HG02970 (cell line): Measurements from ENCODE around the gene ESPN.
"Not testable (repeated sequence)": the region's sequence is repeated elsewhere in the genome, so short reads cannot be mapped to it uniquely, and the experiment has no call there.

Experiments used
- ATAC-seq: cut with Tn5 transposase; IDR thresholded peaks from one replicate; pipeline ENCODE4 v1.9.1; 2021; ENCODE audit warnings: mild to moderate bottlenecking, moderate library complexity, moderate number of reproducible peaks; ENCODE audit not compliant: unreplicated experiment, low FRiP score

ESPN gene

DNA sequence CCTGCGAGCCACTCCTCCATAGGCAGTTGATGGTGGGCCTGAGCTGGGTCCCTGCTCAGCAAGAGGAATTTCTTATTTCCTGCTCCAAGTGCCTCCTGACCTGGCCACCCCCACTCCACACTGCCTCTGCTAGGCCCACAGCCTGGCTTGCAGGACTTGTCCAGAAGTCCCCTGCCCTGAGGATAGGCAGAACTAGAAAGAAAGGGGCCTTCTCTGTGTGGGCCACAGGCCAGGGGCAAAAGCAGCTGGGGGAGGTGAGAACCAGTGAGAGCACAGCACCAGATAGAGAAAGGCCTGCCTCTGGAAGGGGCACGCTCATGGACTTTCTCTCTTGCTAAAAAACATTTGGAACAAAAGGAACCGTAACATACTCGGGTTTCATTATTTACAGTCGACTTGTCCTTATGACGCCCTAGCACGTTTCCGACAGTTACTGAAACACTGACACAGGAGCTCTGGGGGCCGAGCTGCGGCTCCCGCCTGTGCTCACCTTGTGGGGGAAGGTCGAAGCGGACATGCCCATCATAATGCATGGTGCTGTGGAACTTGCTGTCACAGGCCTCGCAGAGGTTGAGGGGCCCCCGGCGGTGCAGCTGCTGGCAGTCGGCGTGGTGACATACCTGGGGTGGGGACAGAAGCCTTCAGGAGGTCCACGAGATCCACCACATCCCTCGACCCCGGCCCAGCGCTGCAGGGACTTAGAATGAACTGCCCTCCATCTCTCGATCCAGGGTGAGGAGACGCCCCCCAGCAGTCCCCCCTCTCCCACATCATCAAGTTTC lies 52.7 kb downstream of the ESPN start:
- no peak for ATAC-seq

DNA sequence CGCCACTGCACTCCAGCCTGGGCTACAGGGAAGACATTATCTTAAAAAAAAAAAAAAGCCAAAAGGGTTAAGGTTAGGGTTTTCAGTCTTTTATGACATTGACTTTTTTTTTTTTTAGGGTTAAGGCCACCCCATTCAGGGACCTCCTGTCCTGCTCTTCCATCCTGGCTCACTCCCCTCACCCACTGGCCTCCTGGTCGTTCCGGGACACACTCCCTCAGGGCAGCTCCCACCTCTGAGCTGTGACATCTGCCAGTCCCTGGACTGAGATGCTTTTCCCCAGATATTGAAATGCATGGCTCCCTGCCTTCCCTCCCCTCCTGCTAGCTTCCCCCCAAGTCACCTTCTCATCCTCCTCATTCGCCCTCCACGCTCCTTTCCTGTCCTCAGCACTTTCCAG lies 57.2 kb downstream of the ESPN start:
- no peak for ATAC-seq

DNA sequence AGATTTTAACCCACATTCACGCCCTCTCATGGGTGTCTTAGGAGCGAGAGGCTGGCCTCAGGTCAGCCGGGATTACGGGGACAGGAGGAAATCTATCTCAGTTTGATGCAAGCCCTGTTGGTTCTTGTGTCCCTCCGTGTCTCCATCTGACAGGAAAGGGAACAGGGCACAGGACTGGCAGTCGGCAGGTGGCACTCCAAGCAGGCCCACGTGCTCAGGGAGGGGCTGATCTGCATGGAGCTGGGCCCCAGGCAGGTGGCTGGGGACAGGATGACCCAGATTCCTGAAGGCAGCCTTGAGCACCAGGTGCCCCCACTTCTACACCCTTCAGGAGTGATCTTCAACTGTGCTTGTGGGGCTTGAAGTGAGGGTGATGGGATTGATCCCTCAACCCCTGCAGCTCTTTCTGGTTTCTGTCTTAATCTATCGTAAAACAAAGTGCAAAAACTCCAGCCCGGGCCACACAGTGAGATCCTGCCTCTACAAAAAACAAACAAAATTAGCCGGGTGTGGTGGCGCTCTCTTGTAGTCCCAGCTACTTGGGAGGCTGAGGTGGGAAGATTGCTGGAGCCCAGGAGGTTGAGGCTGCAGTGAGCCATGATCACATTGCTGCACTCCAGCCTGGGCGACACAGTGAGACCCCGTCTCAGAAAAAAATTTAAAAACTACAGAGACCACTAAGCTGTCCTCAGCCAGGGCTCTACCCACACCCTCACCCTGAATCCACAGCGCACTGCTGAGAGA lies 58.6 kb downstream of the ESPN start:
- no peak for ATAC-seq

DNA sequence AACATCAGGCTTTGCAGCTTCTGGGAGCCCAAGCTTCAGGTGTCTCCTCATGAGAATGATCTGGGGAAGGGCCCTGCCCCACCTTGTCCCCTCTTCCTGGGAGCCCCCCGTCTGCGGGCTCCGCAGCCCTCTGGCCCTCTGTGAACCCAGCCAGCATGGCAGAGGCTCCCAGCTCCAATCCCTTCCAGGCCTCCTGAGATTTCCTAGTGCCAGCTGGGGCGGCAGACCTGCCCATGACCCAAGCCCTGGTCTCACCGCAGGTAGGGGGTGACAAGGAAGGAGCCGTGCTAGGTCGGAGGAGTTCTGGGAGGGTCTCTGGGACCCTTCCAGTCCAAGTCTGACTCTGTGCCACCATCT lies 59.2 kb downstream of the ESPN start:
- no peak for ATAC-seq

DNA sequence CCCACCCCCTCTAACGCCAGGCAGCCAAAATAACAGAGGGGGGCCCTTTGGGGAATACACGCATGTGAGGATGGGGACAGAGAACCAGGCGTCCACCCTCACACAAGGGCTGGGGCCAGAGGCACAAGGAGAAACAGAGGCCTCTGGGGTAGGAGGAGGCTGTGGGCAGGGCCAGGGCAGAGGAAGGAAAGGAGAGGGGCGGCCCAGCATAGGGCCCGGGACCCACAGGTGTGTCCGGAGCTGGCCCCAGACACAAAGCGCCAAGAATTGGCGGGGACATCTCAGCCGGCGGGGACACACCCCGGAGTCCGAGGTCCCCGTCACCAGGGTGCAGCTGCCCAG lies 60.2 kb downstream of the ESPN start:
- ATAC-seq = no peak

DNA sequence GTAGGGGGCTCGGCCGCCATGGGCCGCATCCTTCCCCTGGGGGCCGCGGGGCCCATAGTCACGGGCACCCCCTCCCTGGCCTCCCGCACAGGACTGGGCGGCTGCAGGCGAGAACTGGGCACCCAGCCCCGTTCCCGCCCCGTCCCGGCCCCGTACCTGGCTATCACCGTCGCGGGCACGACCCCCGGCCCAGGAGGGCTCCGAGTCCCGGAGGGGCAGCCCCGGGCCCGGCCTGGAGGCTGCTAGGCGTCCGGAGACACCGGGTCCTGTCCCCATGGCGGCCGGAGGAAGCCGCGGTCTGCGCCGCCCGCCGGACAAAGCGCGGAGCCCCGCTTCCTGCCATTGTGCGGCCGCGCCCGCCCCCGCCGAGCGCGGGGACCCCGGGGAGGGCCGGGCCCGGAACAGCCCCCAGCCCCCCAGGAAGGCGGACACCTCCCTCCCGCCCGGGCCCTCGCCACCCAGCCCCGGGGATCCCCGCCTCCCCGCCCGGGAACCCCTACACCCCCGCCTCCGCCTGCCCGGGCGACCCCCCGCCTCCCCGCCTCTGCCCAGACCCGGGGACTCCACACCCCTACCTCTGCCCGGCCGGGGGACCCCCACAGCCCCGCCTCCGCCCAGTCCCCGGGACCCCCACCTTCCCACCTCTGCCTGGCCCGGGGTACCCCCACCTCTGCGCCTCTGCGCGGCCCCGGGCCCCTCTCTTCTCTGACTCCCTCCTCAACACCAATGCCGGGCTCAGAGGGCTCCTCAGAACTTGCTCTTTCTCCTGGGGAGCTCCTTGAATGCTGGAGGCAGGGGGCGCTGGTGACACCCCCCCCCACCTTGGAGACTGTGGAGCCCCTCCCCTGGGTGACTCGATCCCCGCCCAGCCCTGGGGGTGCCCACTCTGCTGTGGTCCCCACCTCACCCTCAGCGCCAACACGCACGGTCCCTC lies 60.9 kb downstream of the ESPN start:
- ATAC-seq = no peak

DNA sequence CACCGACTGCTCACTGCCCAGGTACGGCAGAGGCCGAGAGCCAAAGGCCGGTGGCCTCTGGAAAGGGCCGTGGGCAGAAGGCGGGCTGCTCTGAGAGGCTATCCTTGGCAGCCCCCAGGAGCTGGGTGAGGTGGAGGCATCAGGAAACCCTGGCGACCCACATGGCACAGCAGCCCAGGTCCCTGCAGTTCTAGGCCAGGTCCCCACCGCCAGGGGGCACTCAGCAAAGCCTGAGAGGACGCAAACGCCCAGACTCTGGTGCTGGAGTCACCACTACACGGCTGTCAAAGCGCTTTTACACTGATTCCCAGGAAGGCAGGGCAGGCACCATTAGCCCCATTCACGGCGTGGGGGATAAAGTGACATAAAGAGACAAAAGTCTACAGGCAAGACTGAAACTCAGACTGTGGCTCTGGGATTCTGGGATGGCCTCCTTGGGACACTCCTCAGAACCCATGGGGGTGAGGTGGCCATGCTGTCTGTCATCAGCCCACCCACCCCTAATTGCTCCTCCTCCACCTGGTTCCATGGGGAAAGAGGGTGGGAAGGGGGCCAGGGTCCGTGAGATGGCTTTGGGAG lies 61.9 kb downstream of the ESPN start:
- no peak for ATAC-seq

DNA sequence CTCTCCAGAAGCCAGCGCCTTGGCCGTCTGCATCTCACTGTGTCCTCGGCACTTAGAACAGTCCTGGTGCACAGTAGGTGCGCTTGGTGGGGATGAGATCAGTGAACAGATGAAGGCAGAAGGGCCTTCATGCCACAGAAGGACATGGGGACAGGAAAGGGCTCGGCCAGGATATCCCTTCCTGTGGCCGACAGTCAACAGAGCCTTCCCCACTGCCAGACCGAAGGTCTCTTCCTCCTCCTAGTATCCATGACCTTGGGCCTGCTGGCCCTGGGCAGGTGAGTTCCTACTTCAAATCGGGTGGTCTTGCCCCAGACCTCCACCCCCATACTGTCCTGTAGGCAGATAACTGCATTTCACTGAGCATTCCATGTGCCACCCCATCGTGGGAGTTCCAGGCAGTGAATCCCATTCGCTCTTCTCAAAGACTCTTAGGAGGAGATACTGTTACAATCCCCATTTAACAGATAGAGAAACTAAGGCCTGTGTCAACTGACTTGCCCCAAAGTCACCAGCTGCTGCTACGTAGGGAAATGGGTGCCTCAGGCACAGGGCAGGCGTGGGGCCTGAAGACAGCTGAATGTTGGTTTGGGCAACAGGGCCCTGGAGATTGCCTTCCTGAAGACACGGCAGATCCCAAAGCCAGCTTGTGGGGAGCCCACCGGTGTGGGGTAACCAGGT lies 63.4 kb downstream of the ESPN start:
- ATAC-seq = no peak

DNA sequence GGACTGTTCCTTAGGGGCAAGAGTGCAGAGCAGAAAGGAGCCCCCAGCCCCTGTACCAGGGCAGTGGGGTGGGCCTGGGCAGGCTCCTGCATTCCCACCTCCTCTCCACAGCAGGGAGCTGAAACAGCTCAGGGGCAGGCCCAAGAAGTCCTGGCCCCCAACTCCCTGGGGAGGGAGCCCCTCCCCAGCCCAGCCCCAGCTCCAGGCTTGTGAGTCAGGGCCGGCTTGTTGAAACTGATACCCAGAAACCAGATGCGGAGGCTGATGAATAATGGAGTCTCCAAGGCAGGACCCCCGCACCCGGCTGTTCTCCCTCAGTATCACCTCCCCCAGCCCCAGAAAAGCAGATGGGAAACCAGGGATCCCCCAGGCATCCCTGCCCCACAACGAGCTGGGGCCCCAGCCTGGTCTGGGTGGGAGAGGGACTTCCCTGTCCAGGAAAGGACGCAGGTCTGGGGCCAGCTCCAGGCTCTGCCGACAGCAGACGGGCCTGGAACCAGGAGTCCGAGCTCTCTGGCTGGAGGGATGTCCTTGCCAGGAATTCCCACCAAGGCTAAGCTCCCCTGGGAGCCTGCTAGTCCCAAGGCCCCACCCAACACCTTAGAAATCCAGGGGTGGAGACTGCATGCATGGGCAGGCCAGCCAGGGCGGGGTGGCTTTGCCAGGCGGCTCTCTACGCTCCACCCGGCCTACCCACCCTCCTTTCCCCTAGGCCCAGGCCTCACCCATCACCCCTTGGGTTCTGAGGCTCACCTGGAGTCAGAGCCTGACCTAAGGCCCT lies 64.2 kb downstream of the ESPN start:
- no peak for ATAC-seq

DNA sequence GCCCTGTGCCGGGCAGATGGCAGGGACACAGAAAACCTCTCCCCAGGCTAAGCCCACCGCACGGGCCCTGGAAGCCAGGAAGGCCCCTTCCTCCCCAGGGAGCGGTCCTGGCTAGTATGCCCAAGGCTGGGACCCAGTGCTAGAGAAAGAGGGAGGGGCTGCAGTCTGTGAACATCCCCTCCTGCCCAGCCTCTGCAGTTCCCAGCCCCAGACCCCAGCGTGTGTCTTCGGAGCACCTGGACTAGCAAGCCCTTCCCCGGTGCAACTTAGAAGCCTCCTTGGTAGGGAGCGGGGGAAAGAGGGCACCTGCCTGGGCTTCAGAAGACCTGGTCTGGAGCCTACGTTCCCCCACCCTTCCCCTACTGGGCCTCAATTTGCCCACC lies 64.8 kb downstream of the ESPN start:
- ATAC-seq = no peak

DNA sequence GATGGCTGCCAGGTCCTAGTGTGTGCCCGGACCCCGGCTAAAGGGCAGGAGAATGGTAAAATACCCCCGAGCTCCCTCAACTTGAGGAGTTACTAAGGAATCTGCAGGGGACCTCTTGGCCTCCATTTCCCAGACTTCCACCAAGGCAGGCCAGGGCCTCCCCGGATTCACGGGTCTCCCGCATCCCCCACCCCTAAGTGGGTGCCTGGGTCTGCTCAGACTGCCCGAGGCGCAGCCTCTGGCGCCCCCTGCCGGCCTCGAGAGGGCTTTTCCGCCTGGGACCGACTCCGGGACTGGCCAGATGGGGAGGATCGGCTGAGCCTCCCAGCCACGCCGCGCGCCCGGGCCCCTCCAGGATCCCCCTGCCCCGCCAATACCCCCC lies 65.2 kb downstream of the ESPN start:
- ATAC-seq = no peak

DNA sequence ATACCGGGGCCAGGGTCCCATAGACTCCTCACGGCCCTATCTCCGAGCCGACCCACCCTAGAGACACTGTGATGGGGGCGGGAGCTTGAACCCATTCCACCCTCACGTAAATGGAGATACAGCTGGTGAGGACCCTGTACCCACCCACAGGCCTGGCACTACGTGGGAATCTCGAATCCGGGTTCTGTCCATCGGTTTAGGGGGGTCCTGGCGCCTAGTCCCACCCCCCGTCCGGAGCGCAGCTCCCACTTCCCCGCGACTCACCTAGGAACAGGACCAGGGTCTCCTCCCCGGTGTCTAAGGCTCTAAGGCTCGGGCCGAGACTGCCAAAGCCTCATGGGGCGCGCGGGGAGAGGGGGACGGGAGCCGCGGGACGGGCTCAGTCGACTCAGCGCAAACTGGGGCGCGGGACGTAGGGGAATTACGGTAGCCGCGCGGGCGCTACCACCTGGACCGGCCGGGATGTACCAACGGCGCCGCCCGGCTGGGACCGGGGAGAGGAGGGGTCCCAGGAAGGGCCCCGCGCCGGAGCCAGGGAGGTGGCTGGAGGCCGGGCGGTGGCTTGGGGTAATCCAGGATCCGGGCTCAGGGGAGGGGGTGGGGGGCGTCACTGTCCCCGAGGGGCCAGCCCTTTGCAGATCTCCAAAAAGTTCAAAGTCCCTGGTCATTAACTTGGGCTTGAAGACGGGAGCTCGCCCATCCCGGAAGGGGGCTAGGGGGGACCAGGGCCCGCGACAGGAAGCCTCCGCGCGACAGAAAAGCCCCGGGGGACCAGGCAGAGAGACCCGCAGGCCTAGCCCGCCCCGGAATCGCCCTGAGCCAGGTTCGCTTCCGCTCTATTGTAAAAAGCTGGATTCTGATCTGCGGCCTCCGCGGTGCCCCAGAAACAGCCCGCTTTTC lies 65.9 kb downstream of the ESPN start:
- ATAC-seq = no peak

DNA sequence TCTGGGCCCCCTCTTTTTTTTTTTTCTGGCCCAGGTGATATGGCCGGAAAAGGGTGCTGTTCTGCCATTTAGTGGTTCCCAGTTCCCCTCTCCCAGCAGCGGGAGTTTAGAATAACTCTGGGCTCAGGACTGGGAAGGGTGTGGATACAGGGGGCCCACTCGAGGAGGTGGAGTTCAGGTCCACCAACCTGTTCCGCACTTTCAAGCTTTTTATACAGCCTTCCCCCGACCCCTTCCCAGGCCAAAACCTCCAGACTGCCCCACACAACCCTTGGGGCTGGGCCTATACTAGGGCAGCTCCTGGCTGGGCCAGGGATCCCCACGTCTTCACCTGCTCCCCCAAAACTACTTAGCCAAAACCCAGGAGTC lies 66.5 kb downstream of the ESPN start:
- ATAC-seq = no peak

DNA sequence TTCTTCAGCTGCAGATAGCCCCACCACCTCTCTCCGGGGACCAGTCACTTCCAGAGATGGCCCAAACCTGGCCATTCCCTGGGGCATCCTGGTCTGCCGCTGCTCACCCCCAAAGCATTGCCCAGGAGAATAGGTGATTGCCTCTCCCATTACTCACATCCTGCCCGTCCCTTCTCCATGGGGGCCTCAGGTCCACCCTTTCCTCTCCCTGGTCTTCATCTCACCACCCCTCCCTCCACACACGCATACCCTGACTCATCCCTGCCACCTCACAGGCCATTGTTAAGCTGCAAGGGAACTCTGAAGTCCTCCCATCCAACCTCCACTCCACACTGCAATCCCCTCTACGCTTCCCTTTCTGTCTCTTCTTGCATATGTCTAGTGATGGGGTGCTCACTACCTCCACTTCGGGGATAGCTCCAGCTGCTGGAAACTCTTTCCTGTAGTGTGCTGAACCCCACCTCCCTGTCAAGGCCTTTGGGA lies 66.9 kb downstream of the ESPN start, which contains the start of gene PLEKHG5:
Gene PLEKHG5, minus strand, starts transcription at position 188 of the 483 bp plus-strand sequence. CDS start 14,096 bp downstream, outside the sequence.
- no peak for ATAC-seq

DNA sequence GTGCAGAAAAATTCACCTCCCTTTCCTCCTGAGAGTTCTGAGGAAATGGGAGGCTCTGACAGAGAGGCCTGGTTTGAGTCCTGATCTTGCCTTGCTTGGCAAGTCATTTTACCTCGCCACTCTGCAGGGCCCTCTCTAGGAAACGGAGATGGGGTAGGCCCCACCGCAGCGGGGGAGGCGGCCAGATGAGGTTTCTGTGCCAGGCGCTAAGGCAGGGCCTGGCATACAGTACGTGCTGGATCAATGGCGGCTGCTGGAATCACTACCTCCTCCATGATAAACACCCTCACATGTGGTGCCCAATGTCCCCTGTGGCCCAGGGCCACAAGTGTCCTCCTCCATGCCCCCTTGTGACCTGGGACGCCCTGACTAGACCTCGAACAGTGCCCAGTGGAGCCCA lies 67.4 kb downstream of the ESPN start:
- ATAC-seq = no peak

DNA sequence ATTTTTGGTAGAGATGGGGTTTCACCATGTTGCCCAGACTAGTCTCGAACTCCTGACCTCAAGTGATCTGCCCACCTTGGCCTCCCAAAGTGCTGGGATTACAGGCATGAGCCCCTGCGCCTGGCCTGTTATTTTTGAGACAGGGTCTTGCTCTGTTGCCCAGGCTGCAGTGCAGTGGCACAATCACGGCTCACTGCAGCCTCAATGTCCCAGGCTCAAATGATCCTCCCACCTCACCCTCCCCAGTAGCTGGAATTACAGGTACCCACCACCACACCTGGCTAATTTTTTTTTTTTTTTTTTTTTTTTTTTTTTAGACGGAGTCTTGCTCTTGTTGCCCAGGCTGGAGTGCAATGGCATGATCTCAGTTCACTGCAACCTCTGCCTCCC lies 69.3 kb downstream of the ESPN start:
- ATAC-seq = not testable (repeated sequence)

DNA sequence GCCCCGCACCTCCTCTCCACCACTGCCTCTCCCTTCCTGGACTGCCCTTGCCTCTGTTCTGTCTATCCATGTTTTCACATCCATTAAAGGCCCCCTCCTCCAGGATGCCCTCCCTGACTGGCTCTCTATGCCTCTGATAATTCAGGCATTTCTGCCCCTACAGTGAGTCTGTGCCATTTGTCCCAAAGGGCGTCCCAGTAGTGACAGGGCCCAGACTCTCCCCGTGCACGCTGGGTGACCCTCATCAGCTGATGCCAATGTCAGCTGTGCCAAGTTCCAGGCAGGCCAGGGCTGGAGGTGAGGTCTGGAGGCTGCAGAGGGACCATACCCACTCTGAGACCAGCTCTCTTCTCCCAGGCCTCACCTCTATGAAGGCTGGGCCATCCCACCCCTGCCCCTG lies 70.1 kb downstream of the ESPN start:
- ATAC-seq = no peak

DNA sequence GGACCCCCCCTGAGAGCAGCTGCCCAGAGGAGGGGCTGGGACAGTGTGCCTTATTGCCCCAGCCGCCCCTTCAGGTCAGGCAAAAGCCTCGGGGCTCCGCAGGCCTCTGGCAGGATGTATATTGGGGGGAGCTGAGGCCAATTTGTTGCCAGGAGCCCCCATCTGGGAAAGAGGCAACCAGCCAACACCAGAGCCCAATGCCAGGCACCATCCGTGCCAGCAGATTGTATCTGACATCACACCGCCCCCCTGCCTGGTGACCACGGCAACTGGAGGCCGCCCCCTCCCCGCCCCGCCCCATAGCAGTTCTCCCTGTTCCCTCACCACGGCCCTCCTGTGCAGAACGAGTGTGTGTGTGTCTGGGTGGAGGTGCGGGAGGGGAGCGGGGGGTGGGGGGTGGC lies 70.5 kb downstream of the ESPN start:
- no peak for ATAC-seq
